Small intestine (tissue), 7 donors: Measurements from ENCODE around the gene HTRA3. TPM values are rescaled to one million over a fixed set of nuclear protein-coding genes. Genes with fewer than 3 reads are reported as not detected.

Experiments
- DNase-seq, 2 donors: peaks; one replicate each; pipeline versions ENCODE4 v3.0.0 to v3.0.0-alpha.2; 2013
- FAIRE-seq: peaks from 2 replicates; lab custom pipeline; 2012; peaks lifted over from hg19 to GRCh38; lab: Jason Lieb, UNC
- H3K27ac ChIP-seq, 3 donors: one replicate each; pipeline ENCODE4 v1.5.1; 2013; ENCODE audit warnings: low read length in 2 of 3, mild to moderate bottlenecking in 2 of 3, control low read depth in 1 of 3, inconsistent platforms in 1 of 3, low read depth in 1 of 3, moderate library complexity in 1 of 3
- H3K27me3 ChIP-seq, 3 donors: one replicate each; pipeline ENCODE4 v1.6.1; 2013; ENCODE audit warnings: low read length in 3 of 3, inconsistent platforms in 1 of 3; ENCODE audit not compliant: control insufficient read depth in 3 of 3, insufficient read depth in 3 of 3
- H3K36me3 ChIP-seq, 3 donors: one replicate each; pipeline ENCODE4 v1.6.1; 2013; ENCODE audit warnings: low read length in 3 of 3, inconsistent platforms in 1 of 3, low read depth in 1 of 3, mild to moderate bottlenecking in 1 of 3, moderate library complexity in 1 of 3; ENCODE audit not compliant: control insufficient read depth in 3 of 3, insufficient read depth in 2 of 3
- H3K4me1 ChIP-seq, 3 donors: one replicate each; pipeline ENCODE4 v1.6.1; 2013; ENCODE audit warnings: low read length in 2 of 3, inconsistent platforms in 1 of 3, low read depth in 1 of 3, mild to moderate bottlenecking in 1 of 3, moderate library complexity in 1 of 3; ENCODE audit not compliant: control insufficient read depth in 3 of 3, insufficient read depth in 2 of 3
- H3K4me3 ChIP-seq, 3 donors: one replicate each; pipeline ENCODE4 v1.5.1; 2013; ENCODE audit warnings: low read length in 3 of 3, control low read depth in 1 of 3, inconsistent platforms in 1 of 3, low read depth in 1 of 3, mild to moderate bottlenecking in 1 of 3, moderate library complexity in 1 of 3
- H3K9me3 ChIP-seq, 2 donors: one replicate each; pipeline ENCODE4 v1.6.1; 2013; ENCODE audit warnings: low read depth in 1 of 2, low read length in 1 of 2; ENCODE audit not compliant: control insufficient read depth in 2 of 2, insufficient read depth in 1 of 2
- WGBS, 3 donors: extraction: QIAGEN DNeasy Blood & Tissue Kit; methylation state at CpG; one replicate each; pipeline ENCODE4 v1.1.7; 2013; 5-methylcytosine and 5-hydroxymethylcytosine counted together
- polyA plus RNA-seq, 4 donors: library from polyadenylated mRNA; stranded (reverse) in 3 of 4; unstranded in 1 of 4; fragments of 200-250 nt in 3 of 4; fragments of 120-200 nt in 1 of 4; gene quantifications; one replicate each; pipeline versions ENCODE4 v1.2.1 to v1.2.3, GENCODE V29; 2013
- donor health status: healthy with polysubstance abuse.
- donor health status: control.
- donor health status: control.
- donor health status: Bipolar disorder and iron deficiency.
- donor health status: healthy.

HTRA3 gene
- polyA plus RNA-seq, 4 donors: 0.67 to 13.2 (median 6.1) TPM

DNA sequence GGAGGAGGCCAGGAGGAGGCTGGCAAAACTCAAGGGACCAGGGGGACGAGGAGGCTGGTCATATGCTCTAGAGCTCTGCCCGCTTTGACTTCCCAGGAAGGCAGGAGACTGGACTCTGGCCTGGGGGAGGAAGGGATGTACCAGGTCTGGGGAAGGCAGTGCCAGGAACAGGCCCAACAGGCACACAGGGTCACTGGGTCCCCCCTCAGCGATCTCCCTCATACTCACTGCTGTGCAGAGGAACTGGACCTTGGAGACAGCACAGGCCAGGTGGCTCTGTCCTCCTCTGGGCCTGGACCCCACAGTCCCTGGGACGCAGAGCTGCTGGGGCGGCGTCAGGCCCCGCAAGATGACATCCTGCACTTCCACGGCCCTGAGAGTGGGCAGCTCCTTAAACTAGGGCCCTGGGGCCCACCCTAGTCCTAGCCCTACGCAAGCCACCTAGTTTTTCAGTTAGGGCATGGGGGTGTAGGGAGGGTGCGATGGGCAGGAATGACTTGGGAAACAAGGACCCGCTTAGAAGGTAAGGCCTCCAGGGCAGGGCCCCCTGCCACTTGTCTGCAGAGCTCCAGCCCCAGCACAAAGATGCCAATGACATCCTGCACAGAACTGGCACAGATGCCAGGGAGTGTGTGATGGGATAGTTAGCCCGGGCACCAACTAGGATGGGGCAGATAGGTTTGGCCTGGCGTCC is 59.5 kb downstream of the HTRA3 start:
- DNase-seq (no peak), FAIRE-seq (no peak)
- Histone ChIP-seq H3K4me3 (no peak overlapping the region), H3K4me1 (no peaks in the 10 kb centered on the region), H3K36me3 (no peaks in the 10 kb centered on the region), H3K9me3 (peaks cover 0 to 6% of the 10 kb centered on the region in 2 donors), H3K27me3 (peaks cover 0 to 2% (median 0%) of the 10 kb centered on the region in 3 donors), H3K27ac (no peak overlapping the region)
- WGBS, 3 donors: 72 to 86% (median 78%) methylated on average over 13 of the region's 13 CpGs

DNA sequence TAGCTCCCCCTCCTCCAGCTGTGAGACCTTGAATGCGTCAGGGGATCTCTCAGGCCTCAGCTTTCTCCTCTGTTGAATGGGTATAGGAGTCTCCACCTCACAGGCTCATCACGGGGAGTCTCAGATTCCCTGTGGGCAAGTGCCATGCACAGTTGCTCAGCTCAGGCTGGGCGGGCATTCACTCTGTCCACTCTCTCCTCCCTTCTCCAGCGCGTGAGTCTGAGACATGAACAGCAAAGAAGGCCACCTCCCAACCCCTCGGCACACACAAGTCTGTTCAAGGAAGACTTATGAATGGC is 60.0 kb downstream of the HTRA3 start:
- 75 to 77% (median 76%) methylated on average over 6 of the region's 6 CpGs for WGBS, 3 donors

GRCh38 chr4:8329859-8330761 is 60.6 kb downstream of the HTRA3 start:
- Histone ChIP-seq H3K4me1 (no peaks in the 10 kb centered on the region), H3K4me3 (no peak overlapping the region), H3K9me3 (peaks cover 0 to 2% of the 10 kb centered on the region in 2 donors), H3K36me3 (no peaks in the 10 kb centered on the region), H3K27ac (no peak overlapping the region), H3K27me3 (peaks cover 0 to 2% (median 0%) of the 10 kb centered on the region in 3 donors)
- FAIRE-seq (no peak), DNase-seq (no peak)
- 80 to 87% (median 81%) methylated on average over 18 to 20 of the region's 20 CpGs for WGBS, 3 donors

More for the DNA sequence above, 60.0 kb downstream of the HTRA3 start:
- Histone ChIP-seq H3K36me3 (no peaks in the 10 kb centered on the region), H3K9me3 (peaks cover 0 to 2% of the 10 kb centered on the region in 2 donors), H3K4me3 (no peak overlapping the region), H3K27ac (no peak overlapping the region), H3K4me1 (no peaks in the 10 kb centered on the region), H3K27me3 (peaks cover 0 to 2% (median 0%) of the 10 kb centered on the region in 3 donors)
- FAIRE-seq (no peak), DNase-seq (no peak)

- no peaks in the 10 kb centered on the region for H3K36me3 ChIP-seq
- 61 to 69% (median 61%) methylated on average over 15 of the region's 15 CpGs for WGBS, 3 donors
- no peaks in the 10 kb centered on the region for H3K4me1 ChIP-seq
- peaks cover 0 to 2% (median 0%) of the 10 kb centered on the region in 3 donors for H3K27me3 ChIP-seq
- no peak overlapping the region for H3K4me3 ChIP-seq
- H3K27ac ChIP-seq: no peak overlapping the region
- no peak for FAIRE-seq
- no peak for DNase-seq
- peaks cover 0 to 2% of the 10 kb centered on the region in 2 donors for H3K9me3 ChIP-seq
Observed at GRCh38 chr4:8330821-8331574, 61.4 kb downstream of the HTRA3 start.

DNA sequence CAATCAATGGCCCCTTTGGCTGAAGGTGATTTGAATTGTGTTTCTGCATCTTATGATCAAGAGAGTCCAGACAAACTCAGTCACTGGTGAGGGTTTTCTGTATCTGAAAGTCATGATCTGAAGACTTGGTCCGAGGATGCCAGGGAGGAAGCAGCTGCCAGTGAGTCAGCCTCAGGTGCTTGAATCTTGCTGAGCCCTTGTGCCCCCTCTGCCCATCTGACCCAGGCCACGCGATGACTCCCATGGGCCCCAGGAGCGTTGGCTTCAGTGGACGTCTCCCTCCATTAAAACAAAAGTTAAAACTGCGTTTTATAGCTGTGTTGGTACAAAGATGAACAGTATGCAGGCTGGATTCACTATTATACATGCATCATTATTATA is 62.0 kb downstream of the HTRA3 start:
- FAIRE-seq (no peak), DNase-seq (no peak)
- no peak overlapping the region for H3K4me3 ChIP-seq
- H3K9me3 ChIP-seq: peaks cover 0 to 2% of the 10 kb centered on the region in 2 donors
- no peaks in the 10 kb centered on the region for H3K36me3 ChIP-seq
- WGBS, 3 donors: 78 to 80% (median 78%) methylated on average over 6 of the region's 6 CpGs
- no peak overlapping the region for H3K27ac ChIP-seq
- H3K27me3 ChIP-seq: peaks cover 0 to 2% (median 0%) of the 10 kb centered on the region in 3 donors
- H3K4me1 ChIP-seq: no peaks in the 10 kb centered on the region

DNA sequence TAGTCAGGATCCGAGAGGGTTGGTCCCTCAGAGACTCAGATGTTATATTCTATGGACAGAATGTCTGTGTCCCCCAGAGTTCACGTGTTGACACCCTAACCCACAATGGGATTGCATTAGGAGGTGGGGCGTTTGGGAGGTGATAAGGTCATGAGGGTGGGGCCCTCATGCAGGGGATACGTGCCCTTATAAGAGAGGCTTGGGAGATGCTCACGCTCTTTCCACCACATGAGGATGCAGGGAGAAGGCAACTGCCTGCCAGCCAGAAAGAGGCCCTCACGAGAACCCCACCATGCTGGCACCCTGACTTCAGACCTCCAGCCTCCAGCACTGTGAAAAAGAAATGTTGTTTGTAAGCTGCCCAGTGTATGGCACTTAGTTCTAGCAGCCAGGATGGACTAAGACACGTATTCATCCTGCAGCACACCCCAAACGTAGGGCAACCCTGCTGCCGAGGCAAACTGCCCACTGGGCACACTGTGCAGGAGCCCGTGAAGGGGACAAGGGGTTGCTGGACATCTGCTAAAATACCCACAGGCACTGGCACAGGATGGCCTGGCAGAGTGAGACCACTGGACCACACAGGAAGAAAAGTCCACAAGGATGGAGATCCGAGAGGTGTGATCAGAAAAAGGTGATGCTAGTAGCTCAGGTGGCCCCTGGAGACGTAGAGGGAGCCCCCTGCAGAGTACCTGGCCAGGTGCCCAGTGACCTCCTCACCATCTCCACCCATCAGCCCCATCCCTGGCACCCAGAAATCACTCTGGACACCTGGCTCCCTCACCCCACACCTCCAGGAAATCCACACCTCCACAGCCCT is 62.7 kb downstream of the HTRA3 start:
- Histone ChIP-seq H3K27me3 (peaks cover 0 to 2% (median 0%) of the 10 kb centered on the region in 3 donors), H3K4me1 (no peaks in the 10 kb centered on the region), H3K9me3 (peaks cover 0 to 4% of the 10 kb centered on the region in 2 donors), H3K4me3 (no peak overlapping the region), H3K27ac (no peak overlapping the region), H3K36me3 (no peaks in the 10 kb centered on the region)
- no peak for DNase-seq
- FAIRE-seq: no peak
- 72 to 86% (median 78%) methylated on average over 10 to 12 of the region's 12 CpGs for WGBS, 3 donors

DNA sequence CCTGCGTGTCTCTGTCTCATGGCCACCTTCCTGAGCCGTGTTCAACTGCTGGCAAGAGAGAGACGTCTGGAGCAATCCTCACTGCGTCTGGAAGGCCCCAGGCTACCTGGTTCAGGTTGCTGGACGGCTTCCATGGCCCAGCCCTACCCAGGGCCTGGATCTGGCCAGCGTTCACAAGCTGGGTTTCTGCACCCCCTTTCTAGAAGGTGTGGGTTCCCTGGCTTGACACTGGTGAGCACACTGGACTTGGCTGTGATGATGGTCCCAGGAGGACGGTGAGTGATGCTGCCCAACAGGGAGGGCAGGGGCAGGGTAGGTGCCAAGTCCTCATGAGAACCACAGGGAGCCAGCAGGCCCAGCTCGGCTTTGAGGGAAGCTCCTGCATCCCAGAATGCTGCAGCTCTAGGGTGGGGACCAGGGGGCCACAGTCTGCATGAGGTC is 63.4 kb downstream of the HTRA3 start:
- Histone ChIP-seq H3K27ac (no peak overlapping the region), H3K36me3 (no peaks in the 10 kb centered on the region), H3K9me3 (peaks cover 0 to 4% of the 10 kb centered on the region in 2 donors), H3K4me3 (no peak overlapping the region), H3K27me3 (peaks cover 0 to 2% (median 0%) of the 10 kb centered on the region in 3 donors), H3K4me1 (no peaks in the 10 kb centered on the region)
- WGBS, 3 donors: 65 to 78% (median 70%) methylated on average over 8 of the region's 8 CpGs
- DNase-seq (no peak), FAIRE-seq (no peak)
